ENCODE results near the gene TLR5. TPM values are rescaled to one million over a fixed set of nuclear protein-coding genes. Genes with fewer than 3 reads are reported as not detected.

Gene TLR5
- polyA plus RNA-seq, 1 donor from 2014 or later: not detected

DNA sequence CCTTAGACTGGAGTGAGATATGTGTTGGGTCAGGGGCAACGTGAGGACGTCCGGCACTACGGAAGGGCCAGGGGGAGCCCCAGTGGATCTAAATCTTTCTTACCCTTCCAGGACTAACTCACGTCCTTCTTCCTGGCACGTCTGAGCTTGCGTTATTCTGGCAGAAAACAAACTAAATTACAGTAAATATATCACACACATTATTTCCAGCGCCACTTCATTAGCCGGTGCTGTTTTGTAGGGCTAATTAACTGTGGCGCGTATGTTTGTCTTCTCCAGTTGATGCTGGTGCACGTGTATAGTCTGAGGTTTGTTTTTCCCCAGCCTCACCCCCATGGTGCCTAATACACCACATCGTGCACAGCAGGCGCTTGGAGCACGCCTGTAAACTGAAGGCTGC, 59.2 kb downstream of the TLR5 start:
- no peaks in the 10 kb centered on the region for H3K27me3 ChIP-seq (ENCODE audit: insufficient read depth, low read depth, low read length)
- no peaks in the 10 kb centered on the region for H3K79me2 ChIP-seq (replicated peaks; ENCODE audit: insufficient read depth, low read length)
- H3F3A ChIP-seq (ENCODE audit: insufficient read depth, low read length, poor library complexity, severe bottlenecking): no peaks in the 10 kb centered on the region
- no peaks in the 10 kb centered on the region for H4K20me1 ChIP-seq (ENCODE audit: insufficient read depth)
- no peak overlapping the region for H2AFZ ChIP-seq (ENCODE audit: low read depth, low read length)
- TF ChIP-seq RAD21 (conservative IDR thresholded peaks at IDR 0.05) (no peak), TAF1 (IDR thresholded peaks at IDR 0.05; ENCODE audit: low read depth) (no peak), EZH2 (IDR thresholded peaks at IDR 0.05; ENCODE audit: borderline replicate concordance, insufficient read depth, low read length, poor library complexity, severe bottlenecking) (no peak), MXI1 (conservative IDR thresholded peaks at IDR 0.05; ENCODE audit: poor library complexity, severe bottlenecking) (no peak), EP300 (conservative IDR thresholded peaks at IDR 0.05; ENCODE audit: poor library complexity, severe bottlenecking) (no peak)
- TF ChIP-seq, protein P1, sequence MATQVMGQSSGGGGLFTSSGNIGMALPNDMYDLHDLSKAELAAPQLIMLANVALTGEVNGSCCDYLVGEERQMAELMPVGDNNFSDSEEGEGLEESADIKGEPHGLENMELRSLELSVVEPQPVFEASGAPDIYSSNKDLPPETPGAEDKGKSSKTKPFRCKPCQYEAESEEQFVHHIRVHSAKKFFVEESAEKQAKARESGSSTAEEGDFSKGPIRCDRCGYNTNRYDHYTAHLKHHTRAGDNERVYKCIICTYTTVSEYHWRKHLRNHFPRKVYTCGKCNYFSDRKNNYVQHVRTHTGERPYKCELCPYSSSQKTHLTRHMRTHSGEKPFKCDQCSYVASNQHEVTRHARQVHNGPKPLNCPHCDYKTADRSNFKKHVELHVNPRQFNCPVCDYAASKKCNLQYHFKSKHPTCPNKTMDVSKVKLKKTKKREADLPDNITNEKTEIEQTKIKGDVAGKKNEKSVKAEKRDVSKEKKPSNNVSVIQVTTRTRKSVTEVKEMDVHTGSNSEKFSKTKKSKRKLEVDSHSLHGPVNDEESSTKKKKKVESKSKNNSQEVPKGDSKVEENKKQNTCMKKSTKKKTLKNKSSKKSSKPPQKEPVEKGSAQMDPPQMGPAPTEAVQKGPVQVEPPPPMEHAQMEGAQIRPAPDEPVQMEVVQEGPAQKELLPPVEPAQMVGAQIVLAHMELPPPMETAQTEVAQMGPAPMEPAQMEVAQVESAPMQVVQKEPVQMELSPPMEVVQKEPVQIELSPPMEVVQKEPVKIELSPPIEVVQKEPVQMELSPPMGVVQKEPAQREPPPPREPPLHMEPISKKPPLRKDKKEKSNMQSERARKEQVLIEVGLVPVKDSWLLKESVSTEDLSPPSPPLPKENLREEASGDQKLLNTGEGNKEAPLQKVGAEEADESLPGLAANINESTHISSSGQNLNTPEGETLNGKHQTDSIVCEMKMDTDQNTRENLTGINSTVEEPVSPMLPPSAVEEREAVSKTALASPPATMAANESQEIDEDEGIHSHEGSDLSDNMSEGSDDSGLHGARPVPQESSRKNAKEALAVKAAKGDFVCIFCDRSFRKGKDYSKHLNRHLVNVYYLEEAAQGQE (IDR thresholded peaks at IDR 0.05; ENCODE audit: borderline replicate concordance): no peak
- no peak overlapping the region for H3K9ac ChIP-seq (ENCODE audit: low read length)
- no peaks in the 10 kb centered on the region for H3K36me3 ChIP-seq (ENCODE audit: insufficient read depth, low read length)
- H3K27ac ChIP-seq (ENCODE audit: low read length): no peak overlapping the region
- H3K9me3 ChIP-seq (ENCODE audit: low read length): no peaks in the 10 kb centered on the region
- H3K4me3 ChIP-seq (ENCODE audit: low read length): no peak overlapping the region
- no peak overlapping the region for H3K4me2 ChIP-seq (ENCODE audit: low read length)
- no peaks in the 10 kb centered on the region for H3K9me2 ChIP-seq (ENCODE audit: insufficient read depth, low read length)

DNA sequence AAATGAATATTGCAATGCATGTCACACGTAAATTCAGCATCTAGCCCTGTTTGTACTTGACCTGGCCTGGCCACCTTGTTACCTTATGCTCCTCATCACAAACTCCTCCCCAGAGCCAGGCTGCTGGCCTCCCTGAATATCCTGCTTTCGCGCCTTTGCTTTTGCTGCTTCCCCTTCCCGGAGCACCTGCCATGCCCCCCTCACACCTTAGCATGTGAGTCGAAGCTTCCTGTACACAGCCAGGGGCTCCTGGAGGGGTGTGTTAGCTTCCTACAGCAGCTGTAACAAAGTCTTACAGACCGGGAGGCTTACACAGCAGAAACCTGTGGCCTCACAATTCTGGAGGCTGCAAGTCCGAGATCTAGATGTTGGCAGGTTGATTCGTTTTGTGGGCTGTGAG, 60.1 kb downstream of the TLR5 start:
- H3F3A ChIP-seq (ENCODE audit: insufficient read depth, low read length, poor library complexity, severe bottlenecking): no peaks in the 10 kb centered on the region
- H3K36me3 ChIP-seq (ENCODE audit: insufficient read depth, low read length): no peaks in the 10 kb centered on the region
- TF ChIP-seq SMC3 (conservative IDR thresholded peaks at IDR 0.05; ENCODE audit: poor library complexity) (no peak), EP300 (conservative IDR thresholded peaks at IDR 0.05; ENCODE audit: poor library complexity, severe bottlenecking) (no peak), RAD21 (conservative IDR thresholded peaks at IDR 0.05) (no peak), EZH2 (IDR thresholded peaks at IDR 0.05; ENCODE audit: borderline replicate concordance, insufficient read depth, low read length, poor library complexity, severe bottlenecking) (no peak), TAF1 (IDR thresholded peaks at IDR 0.05; ENCODE audit: low read depth) (no peak), POLR2AphosphoS5 (IDR thresholded peaks at IDR 0.05) (no peak), MXI1 (conservative IDR thresholded peaks at IDR 0.05; ENCODE audit: poor library complexity, severe bottlenecking) (no peak)
- TF ChIP-seq, protein P2, sequence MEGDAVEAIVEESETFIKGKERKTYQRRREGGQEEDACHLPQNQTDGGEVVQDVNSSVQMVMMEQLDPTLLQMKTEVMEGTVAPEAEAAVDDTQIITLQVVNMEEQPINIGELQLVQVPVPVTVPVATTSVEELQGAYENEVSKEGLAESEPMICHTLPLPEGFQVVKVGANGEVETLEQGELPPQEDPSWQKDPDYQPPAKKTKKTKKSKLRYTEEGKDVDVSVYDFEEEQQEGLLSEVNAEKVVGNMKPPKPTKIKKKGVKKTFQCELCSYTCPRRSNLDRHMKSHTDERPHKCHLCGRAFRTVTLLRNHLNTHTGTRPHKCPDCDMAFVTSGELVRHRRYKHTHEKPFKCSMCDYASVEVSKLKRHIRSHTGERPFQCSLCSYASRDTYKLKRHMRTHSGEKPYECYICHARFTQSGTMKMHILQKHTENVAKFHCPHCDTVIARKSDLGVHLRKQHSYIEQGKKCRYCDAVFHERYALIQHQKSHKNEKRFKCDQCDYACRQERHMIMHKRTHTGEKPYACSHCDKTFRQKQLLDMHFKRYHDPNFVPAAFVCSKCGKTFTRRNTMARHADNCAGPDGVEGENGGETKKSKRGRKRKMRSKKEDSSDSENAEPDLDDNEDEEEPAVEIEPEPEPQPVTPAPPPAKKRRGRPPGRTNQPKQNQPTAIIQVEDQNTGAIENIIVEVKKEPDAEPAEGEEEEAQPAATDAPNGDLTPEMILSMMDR (IDR thresholded peaks at IDR 0.05; ENCODE audit: poor library complexity, severe bottlenecking): no peak
- TF ChIP-seq, protein P1 (IDR thresholded peaks at IDR 0.05; ENCODE audit: borderline replicate concordance): no peak
- no peak overlapping the region for H3K9ac ChIP-seq (ENCODE audit: low read length)
- H3K9me2 ChIP-seq (ENCODE audit: insufficient read depth, low read length): no peaks in the 10 kb centered on the region
- H2AFZ ChIP-seq (ENCODE audit: low read depth, low read length): no peak overlapping the region
- no peaks in the 10 kb centered on the region for H4K20me1 ChIP-seq (ENCODE audit: insufficient read depth)
- H3K27ac ChIP-seq (ENCODE audit: low read length): no peak overlapping the region
- no peaks in the 10 kb centered on the region for H3K9me3 ChIP-seq (ENCODE audit: low read length)
- H3K4me3 ChIP-seq (ENCODE audit: low read length): no peak overlapping the region
- no peak overlapping the region for H3K4me2 ChIP-seq (ENCODE audit: low read length)
- H3K27me3 ChIP-seq (ENCODE audit: insufficient read depth, low read depth, low read length): no peaks in the 10 kb centered on the region
- H3K79me2 ChIP-seq (replicated peaks; ENCODE audit: insufficient read depth, low read length): no peaks in the 10 kb centered on the region
